Activated CD8-positive, alpha-beta T cell treated with anti-CD3 and anti-CD28 coated beads, Interleukin-2, amount 10 ng/mL, durations not matched to agents 7 days and 5 days (primary cell): ENCODE results near the gene LTBR. TPM values are rescaled to one million over a fixed set of nuclear protein-coding genes. Genes with fewer than 3 reads are reported as not detected.
A peak's percentile ranks its signal among the peaks of the same experiment; 100 is the strongest.
"Not testable (repeated sequence)": the region's sequence is repeated elsewhere in the genome, so short reads cannot be mapped to it uniquely, and the experiment has no call there.

Source experiments
- ATAC-seq: fragments of 150-1000 bp; cut with Tn5 transposase; one replicate; pipeline ENCODE4 v1.10.0; 2021; ENCODE audit warnings: moderate library complexity
- CTCF ChIA-PET: fragments of 350-600 bp; sonication (Branson Sonifier 250); formaldehyde crosslinking; loops from one replicate; lab custom pipeline; 2021; ENCODE audit warnings: antibody characterized with exemption; lab: Charles Lee
- POLR2A ChIA-PET: fragments of 350-600 bp; sonication (Branson Sonifier 250); formaldehyde crosslinking; loops from one replicate; lab custom pipeline; 2021; ENCODE audit warnings: antibody characterized with exemption; lab: Charles Lee
- DNase-seq: peaks from one replicate; pipeline ENCODE4 v3.0.0-alpha.2; 2020
- H3K27ac Mint-ChIP-seq: one replicate; pipeline ENCODE4 v1.8.0; 2021; ENCODE audit warnings: mild to moderate bottlenecking, mixed read lengths
- H3K27me3 Mint-ChIP-seq: one replicate; pipeline ENCODE4 v1.8.0; 2021; ENCODE audit warnings: low read depth, mixed read lengths
- H3K36me3 Mint-ChIP-seq: one replicate; pipeline ENCODE4 v1.8.0; 2021; ENCODE audit warnings: low read depth, mixed read lengths
- H3K4me1 Mint-ChIP-seq: one replicate; pipeline ENCODE4 v1.8.0; 2021; ENCODE audit warnings: low read depth, mixed read lengths
- H3K4me3 Mint-ChIP-seq: one replicate; pipeline ENCODE4 v1.8.0; 2021; ENCODE audit warnings: mild to moderate bottlenecking, mixed read lengths
- H3K9me3 Mint-ChIP-seq: one replicate; pipeline ENCODE4 v1.8.0; 2022; ENCODE audit warnings: mixed read lengths; ENCODE audit not compliant: insufficient read depth
- total RNA-seq, 2 experiments: library from RNA; stranded (reverse); gene quantifications; one replicate each; pipeline ENCODE4 v1.2.3, GENCODE V29; 2021

LTBR gene
- total RNA-seq, 2 experiments from 2014 or later, result 0.34 TPM; not detected in 1

- no peak for DNase-seq
- peaks cover 29% of the 10 kb centered on the region for H3K4me1 Mint-ChIP-seq
- H3K9me3 Mint-ChIP-seq, result no peaks in the 10 kb centered on the region
- H3K4me3 Mint-ChIP-seq, result no peak overlapping the region
- CTCF ChIA-PET, result interaction anchor here (0.9 to 2.1 kb wide), 2 partner anchors 47 to 92 kb away, joined by 3 to 10 read pairs; no protein-coding TSS in a partner anchor
- H3K27me3 Mint-ChIP-seq, result peaks cover 2% of the 10 kb centered on the region
- POLR2A ChIA-PET, result interaction anchor here (1.5 kb wide), 1 partner anchor 34 kb away, joined by 5 read pairs; no protein-coding TSS in a partner anchor
- no peaks in the 10 kb centered on the region for H3K36me3 Mint-ChIP-seq
- no peak for ATAC-seq
- H3K27ac Mint-ChIP-seq, result no peak overlapping the region
These were observed 34.8 kb downstream of the LTBR start for GRCh38 chr12:6418796-6419195.

DNA sequence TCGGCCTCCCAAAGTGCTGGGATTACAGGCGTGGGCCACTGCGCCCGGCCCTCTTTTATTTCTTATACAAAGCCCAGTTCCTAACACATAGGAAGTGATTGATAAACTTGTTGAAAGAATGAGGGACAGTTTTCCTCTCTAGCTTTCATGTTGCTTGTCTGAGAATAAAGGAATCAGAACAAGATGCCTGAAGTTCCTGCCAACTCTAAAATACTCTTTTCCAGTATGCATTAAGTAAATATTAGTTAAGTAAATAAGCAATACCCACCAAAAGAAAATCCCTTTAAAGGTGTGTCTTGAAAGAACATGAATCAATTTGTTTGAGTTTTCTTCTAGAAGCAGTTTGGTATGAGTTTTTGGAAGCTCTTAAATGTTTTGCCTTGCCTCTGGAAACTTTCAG, 36.4 kb downstream of the LTBR start:
- ChIA-PET CTCF (interaction anchor here (1.2 to 2.1 kb wide), 3 partner anchors 45 to 97 kb away, joined by 4 to 10 read pairs (median 4); no protein-coding TSS in a partner anchor), POLR2A (no interaction called here)
- no peak overlapping the region for H3K27ac Mint-ChIP-seq
- DNase-seq, result no peak
- H3K4me3 Mint-ChIP-seq, result no peak overlapping the region
- no peaks in the 10 kb centered on the region for H3K36me3 Mint-ChIP-seq
- H3K27me3 Mint-ChIP-seq, result no peaks in the 10 kb centered on the region
- H3K9me3 Mint-ChIP-seq, result no peaks in the 10 kb centered on the region
- ATAC-seq, result no peak
- peaks cover 34% of the 10 kb centered on the region for H3K4me1 Mint-ChIP-seq

DNA sequence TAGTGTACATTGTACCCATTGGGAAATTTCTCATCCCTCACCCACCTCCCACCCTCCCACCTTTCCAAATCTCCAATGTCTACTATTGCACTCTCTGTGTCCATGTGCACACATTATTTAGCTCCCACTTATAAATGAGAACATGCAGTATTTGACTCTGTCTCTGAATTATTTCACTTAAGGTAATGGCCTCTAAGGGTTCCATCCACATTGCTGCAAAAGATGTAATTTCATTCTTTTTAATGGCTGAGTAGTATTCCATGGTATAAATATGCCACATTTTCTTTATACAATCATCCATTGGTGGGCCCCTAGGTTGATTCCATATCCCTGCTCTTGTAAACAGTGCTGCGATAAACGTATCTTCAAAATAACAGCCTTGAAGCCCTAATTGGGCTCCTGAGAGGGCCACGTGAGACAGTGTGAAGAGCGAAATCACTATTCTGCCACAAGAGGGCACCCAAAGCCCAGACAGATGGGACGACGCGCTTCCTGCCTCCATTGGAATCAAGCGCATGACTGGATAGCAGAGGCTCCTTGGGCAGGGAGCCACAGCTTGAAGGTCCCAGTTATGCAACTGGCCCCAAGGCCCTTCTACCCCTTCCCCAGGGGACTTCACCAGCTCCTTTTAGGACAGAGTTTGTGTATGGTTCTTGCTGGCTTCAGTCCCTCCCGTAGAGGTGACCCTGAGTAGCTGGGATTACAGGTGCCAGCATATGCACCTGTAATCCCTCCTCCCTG, 39.5 kb downstream of the LTBR start:
- peaks cover 49% of the 10 kb centered on the region for H3K4me1 Mint-ChIP-seq
- DNase-seq, result peak; percentile 88
- H3K27ac Mint-ChIP-seq, result peak overlapping the region; percentile 83
- ChIA-PET CTCF (interaction anchor here (0.6 to 7.8 kb wide), 30 partner anchors 9 to 410 kb away, joined by 3 to 288 read pairs (median 5); partner anchors contain the start of genes CD27, GAPDH, IFFO1 and MRPL51), POLR2A (interaction anchor here (0.7 to 6.1 kb wide), 12 partner anchors 24 to 115 kb away, joined by 3 to 49 read pairs (median 10); partner anchors contain the start of genes MRPL51, TAPBPL and VAMP1)
- peak; percentile 75 for ATAC-seq
- no peaks in the 10 kb centered on the region for H3K27me3 Mint-ChIP-seq
- no peak overlapping the region for H3K4me3 Mint-ChIP-seq
- H3K36me3 Mint-ChIP-seq, result no peaks in the 10 kb centered on the region
- H3K9me3 Mint-ChIP-seq, result no peaks in the 10 kb centered on the region

DNA sequence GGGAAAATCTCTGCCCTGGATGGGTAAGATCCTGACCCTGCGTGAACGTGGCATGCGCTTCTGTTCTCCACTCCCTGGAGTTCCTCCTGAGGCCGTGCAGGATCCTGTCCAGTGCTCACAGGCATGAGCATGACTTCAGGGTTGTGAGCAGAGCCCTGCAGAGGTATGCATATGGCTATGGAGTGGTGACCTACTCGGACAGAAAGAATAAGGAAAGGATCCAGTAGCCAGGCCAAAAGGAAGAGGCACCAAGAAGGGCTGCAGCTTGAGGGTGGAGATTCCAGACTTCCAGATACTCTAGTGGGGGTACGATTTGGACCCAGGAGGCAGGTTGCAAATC, 40.0 kb downstream of the LTBR start:
- DNase-seq, result no peak
- ChIA-PET CTCF (interaction anchor here (0.6 to 7.8 kb wide), 28 partner anchors 10 to 410 kb away, joined by 3 to 288 read pairs (median 5); partner anchors contain the start of genes CD27, GAPDH, IFFO1 and MRPL51), POLR2A (interaction anchor here (0.7 to 6.1 kb wide), 12 partner anchors 23 to 114 kb away, joined by 3 to 49 read pairs (median 10); partner anchors contain the start of genes GAPDH, MRPL51, TAPBPL and VAMP1)
- no peaks in the 10 kb centered on the region for H3K36me3 Mint-ChIP-seq
- H3K9me3 Mint-ChIP-seq, result no peaks in the 10 kb centered on the region
- no peak for ATAC-seq
- no peak overlapping the region for H3K4me3 Mint-ChIP-seq
- H3K4me1 Mint-ChIP-seq, result peaks cover 48% of the 10 kb centered on the region
- H3K27ac Mint-ChIP-seq, result peak overlapping the region; percentile 83
- H3K27me3 Mint-ChIP-seq, result no peaks in the 10 kb centered on the region

GRCh38 chr12:6424866-6425265, 40.9 kb downstream of the LTBR start:
- no peak overlapping the region for H3K27ac Mint-ChIP-seq
- no peaks in the 10 kb centered on the region for H3K36me3 Mint-ChIP-seq
- DNase-seq (no peak), ATAC-seq (no peak)
- H3K27me3 Mint-ChIP-seq, result no peaks in the 10 kb centered on the region
- POLR2A ChIA-PET, result interaction anchor here (0.8 to 6.1 kb wide), 12 partner anchors 22 to 131 kb away, joined by 3 to 49 read pairs (median 10); partner anchors contain the start of genes GAPDH, IFFO1, MRPL51 and TAPBPL
- H3K4me3 Mint-ChIP-seq, result no peak overlapping the region
- H3K4me1 Mint-ChIP-seq, result peaks cover 50% of the 10 kb centered on the region
- H3K9me3 Mint-ChIP-seq, result no peaks in the 10 kb centered on the region
- CTCF ChIA-PET, result interaction anchor here (1.3 to 7.8 kb wide), 15 partner anchors 10 to 138 kb away, joined by 3 to 288 read pairs (median 21); partner anchors contain the start of genes CD27, GAPDH, IFFO1 and MRPL51

DNA sequence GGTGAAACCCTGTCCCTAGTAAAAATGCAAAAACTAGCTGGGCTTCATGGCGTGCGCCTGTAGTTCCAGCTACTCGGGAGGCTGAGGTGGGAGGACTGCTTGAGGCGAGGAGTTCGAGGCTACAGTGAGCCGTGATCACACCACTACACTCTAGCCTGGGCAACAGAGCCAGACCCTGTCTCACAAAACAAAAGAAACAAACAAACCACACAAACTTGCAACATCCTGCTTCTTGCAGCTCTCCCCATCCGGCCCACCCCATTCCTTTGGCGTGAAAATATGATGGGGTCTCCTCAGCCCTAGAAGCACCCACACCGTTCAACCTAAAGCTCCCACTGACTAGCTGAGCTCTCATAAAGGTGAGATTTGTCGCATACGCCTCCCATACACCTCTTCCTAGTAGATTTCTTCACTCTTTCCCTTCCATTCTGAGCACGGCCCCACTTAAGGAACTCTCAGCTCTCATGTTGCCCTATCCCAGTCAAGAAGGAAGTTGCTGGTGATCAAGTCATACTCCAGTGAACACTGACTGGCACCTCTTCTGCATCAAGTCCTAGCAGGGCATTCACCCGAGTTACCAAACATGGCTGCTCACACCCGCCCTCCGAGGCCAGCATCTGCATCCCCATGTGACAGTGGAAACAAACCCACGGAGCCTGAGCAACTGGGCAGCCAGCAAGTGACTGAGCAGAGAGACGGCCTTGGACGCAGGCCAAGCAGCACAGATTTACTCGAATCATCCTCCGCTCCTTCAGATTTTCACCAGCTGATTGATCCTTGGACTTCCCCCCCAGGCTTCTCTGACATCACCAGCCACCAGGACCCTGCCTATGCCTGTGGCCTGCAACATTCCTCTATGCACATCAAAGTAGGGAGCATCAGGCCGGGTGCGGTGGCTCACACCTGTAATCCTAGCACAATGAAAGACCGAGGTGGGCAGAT, 41.9 kb downstream of the LTBR start:
- POLR2A ChIA-PET, result interaction anchor here (1.0 to 6.1 kb wide), 17 partner anchors 9 to 130 kb away, joined by 3 to 49 read pairs (median 5); partner anchors contain the start of genes CD27, GAPDH, IFFO1 and MRPL51
- no peak for DNase-seq
- H3K4me3 Mint-ChIP-seq, result no peak overlapping the region
- no peaks in the 10 kb centered on the region for H3K36me3 Mint-ChIP-seq
- peak overlapping the region; percentile 90 for H3K27ac Mint-ChIP-seq
- no peaks in the 10 kb centered on the region for H3K9me3 Mint-ChIP-seq
- H3K27me3 Mint-ChIP-seq, result no peaks in the 10 kb centered on the region
- CTCF ChIA-PET, result interaction anchor here (0.8 to 7.8 kb wide), 14 partner anchors 9 to 131 kb away, joined by 3 to 288 read pairs (median 21); partner anchors contain the start of genes CD27, GAPDH, MRPL51 and TAPBPL
- no peak for ATAC-seq
- peaks cover 60% of the 10 kb centered on the region for H3K4me1 Mint-ChIP-seq

DNA sequence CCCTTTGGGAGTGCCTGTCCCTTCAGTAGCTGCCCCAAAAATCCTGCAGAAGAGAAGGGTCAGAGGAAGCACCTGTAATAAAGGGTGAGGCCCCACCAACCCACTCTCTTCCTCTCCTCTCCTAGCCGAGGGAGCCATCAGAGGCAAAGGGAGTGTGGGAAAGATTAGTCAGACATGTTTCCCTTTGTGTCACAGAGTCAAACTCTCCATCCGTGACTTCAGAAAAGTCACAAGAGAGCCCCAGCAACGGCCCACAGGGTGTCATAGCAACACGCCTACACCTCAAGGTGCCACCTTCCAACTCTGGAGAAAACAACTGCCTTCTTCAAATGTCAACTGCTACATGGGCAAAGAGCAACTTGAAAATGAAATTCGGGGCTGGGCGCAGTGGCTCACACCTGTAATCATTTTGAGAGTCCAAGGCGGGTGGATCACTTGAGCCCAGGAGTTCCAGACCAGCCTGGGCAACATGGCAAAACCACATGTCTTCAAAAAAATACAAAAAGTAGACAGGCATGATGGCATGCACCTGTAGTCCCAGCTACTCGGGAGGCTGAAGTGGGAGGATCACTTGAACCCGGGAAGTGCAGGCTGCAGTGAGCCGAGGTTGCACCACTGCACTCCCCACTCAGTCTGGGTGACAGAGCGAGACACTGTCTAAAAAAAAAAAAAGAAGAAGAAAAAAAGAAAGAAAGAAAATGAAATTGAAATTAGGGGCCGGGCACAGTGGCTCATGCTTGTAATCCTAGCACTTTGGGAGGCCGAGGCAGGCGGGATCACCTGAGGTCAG, 43.1 kb downstream of the LTBR start:
- CTCF ChIA-PET, result interaction anchor here (1.4 to 7.8 kb wide), 9 partner anchors 7 to 111 kb away, joined by 3 to 288 read pairs (median 36); partner anchors contain the start of genes CD27, GAPDH, MRPL51 and TAPBPL

GRCh38 chr12:6427796-6428195, 43.8 kb downstream of the LTBR start:
- Mint-ChIP-seq H3K4me3 (peak overlapping the region; percentile 62), H3K27ac (peak overlapping the region; percentile 90), H3K4me1 (peaks cover 72% of the 10 kb centered on the region)
- CTCF ChIA-PET, result interaction anchor here (0.9 to 7.8 kb wide), 5 partner anchors 9 to 110 kb away, joined by 3 to 288 read pairs (median 4); partner anchors contain the start of gene GAPDH
- DNase-seq, ATAC-seq, H3K36me3 Mint-ChIP-seq, H3K9me3 Mint-ChIP-seq, H3K27me3 Mint-ChIP-seq: not testable (repeated sequence)
- POLR2A ChIA-PET, result interaction anchor here (1.0 to 6.1 kb wide), 8 partner anchors 18 to 105 kb away, joined by 3 to 49 read pairs (median 6); partner anchors contain the start of genes TAPBPL and VAMP1

More for the DNA sequence above, 43.1 kb downstream of the LTBR start:
- Mint-ChIP-seq H3K27ac (peak overlapping the region; percentile 90), H3K36me3 (no peaks in the 10 kb centered on the region), H3K4me1 (peaks cover 69% of the 10 kb centered on the region), H3K27me3 (no peaks in the 10 kb centered on the region), H3K9me3 (no peaks in the 10 kb centered on the region), H3K4me3 (peak overlapping the region; percentile 62)
- POLR2A ChIA-PET, result interaction anchor here (1.0 to 6.1 kb wide), 11 partner anchors 17 to 106 kb away, joined by 3 to 49 read pairs (median 6); partner anchors contain the start of genes CD27, MRPL51, TAPBPL and VAMP1
- DNase-seq (peak; percentile 86), ATAC-seq (peak; percentile 78)

DNA sequence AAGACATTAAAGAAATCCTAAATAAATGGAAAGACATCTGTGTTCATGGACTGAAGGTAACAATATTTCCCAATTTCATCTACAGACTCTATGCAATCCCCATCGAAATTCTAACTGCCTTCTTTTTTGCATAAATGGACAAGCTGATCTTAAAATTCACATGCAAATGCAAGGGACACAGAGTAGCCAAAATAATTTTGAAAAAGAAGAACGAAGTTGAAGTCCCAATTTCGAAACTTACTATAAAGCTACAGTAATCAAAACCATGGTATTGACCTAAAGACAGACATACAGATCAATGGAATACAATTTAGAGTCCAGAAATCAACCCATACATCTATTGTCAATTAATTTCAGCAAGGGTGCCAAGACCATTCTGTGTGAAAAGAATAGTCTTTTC, 44.4 kb downstream of the LTBR start:
- H3K27ac Mint-ChIP-seq, result peak overlapping the region; percentile 30
- no peak overlapping the region for H3K4me3 Mint-ChIP-seq
- H3K36me3 Mint-ChIP-seq, result no peaks in the 10 kb centered on the region
- no peaks in the 10 kb centered on the region for H3K9me3 Mint-ChIP-seq
- DNase-seq (no peak), ATAC-seq (no peak)
- ChIA-PET CTCF (interaction anchor here (0.9 to 7.8 kb wide), 4 partner anchors 9 to 94 kb away, joined by 3 to 288 read pairs (median 4); no protein-coding TSS in a partner anchor), POLR2A (interaction anchor here (1.1 to 6.1 kb wide), 3 partner anchors 35 to 42 kb away, joined by 3 to 38 read pairs (median 6); partner anchors contain the start of gene VAMP1)
- H3K4me1 Mint-ChIP-seq, result peaks cover 71% of the 10 kb centered on the region
- no peaks in the 10 kb centered on the region for H3K27me3 Mint-ChIP-seq
